Bone marrow (tissue), 2 donors: ENCODE data around the gene PRAMEF12.
"Not testable (repeated sequence)": the region's sequence is repeated elsewhere in the genome, so short reads cannot be mapped to it uniquely, and the experiment has no call there.

Experiments used
- DNase-seq, 2 donors: peaks; one replicate each; lab custom pipeline; 2025; lab: John Stamatoyannopoulos, UW

Gene PRAMEF12

DNA sequence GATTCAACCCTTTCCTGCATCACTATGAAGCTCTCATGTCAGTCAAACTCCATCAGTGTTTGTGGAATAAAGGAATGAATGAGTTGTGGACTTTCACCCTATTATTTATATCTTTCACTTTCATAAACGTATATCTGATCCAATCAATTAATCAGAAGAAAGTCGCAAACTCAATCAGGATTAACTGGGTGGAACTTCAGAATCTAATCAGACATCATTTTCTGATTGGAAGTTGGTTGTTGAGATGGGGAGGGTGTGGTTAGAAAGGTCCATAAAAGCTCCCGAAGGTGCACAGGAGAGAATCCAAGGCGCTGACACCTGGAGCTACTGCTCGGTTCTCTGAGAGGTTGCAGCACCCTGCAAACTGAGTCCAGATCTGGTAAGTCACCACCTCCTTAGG lies at the start of gene PRAMEF12:
Gene PRAMEF12, plus strand, starts transcription at position 301 of the 400 bp plus-strand sequence. CDS start 1,130 bp downstream, outside the sequence.
- DNase-seq: no peak

DNA sequence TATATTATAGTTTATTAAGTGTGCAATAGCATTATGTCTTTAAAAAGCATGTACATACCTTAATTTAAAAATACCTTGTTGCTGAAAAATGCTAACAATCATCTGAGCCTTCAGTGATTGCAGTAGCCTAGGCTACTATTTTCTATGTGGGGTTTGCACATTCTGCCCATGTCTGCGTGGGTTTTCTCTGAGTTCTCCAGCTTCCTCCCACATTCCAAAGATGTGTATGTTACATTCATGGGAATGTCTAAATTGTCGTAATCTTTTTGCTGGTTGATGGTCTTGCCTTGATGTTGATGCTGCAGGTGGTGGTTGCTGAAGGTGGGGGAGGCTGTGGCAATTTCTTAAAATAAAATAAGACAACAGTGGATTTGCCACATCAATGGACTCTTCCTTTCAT lies 45.1 kb upstream of the PRAMEF12 start:
- DNase-seq: no peak

- no peak for DNase-seq
These were observed 43.4 kb upstream of the PRAMEF12 start for GRCh38 chr1:12730156-12730555.

- not testable (repeated sequence) for DNase-seq
These were observed 42.5 kb upstream of the PRAMEF12 start for GRCh38 chr1:12731084-12731483.

DNA sequence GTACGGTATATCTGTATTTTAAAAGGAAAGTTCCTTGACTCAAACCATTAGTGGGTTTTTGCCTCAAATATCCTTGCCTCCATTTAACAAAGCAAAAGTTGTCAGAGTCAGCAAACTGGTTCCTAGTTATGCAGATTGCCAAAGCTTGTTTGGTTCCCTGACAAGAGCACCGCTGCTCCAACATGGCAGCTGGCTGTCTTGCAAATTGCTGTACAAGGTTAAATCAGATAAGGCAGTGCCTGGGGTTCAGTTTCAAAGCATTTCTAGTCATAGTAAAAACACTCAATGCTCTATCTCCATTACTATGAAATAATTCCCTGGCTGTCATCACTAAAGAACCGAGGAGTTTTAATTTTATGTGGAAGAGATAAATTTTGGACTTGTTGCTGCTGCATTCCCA lies 38.9 kb upstream of the PRAMEF12 start:
- no peak for DNase-seq

DNA sequence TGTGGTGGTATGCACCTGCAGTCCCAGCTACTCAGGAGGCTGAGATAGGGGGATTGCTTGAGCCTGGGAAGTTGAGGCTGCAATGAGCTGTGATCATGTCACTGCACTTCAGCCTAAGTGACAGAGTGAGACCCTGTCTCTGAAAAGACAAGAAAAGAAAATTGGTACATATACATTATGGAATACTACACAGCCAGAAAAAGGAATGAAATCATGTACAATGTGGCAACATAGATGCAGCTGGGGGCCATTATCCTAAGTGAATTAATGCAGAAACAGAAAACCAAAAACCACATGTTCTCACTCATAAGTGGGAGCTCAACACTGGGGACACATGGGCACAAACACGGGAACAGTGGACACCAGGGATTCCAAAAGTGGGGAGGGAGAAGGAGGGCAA lies 34.6 kb upstream of the PRAMEF12 start:
- no peak for DNase-seq

GRCh38 chr1:12739613-12740012 lies 33.9 kb upstream of the PRAMEF12 start:
- DNase-seq: no peak

DNA sequence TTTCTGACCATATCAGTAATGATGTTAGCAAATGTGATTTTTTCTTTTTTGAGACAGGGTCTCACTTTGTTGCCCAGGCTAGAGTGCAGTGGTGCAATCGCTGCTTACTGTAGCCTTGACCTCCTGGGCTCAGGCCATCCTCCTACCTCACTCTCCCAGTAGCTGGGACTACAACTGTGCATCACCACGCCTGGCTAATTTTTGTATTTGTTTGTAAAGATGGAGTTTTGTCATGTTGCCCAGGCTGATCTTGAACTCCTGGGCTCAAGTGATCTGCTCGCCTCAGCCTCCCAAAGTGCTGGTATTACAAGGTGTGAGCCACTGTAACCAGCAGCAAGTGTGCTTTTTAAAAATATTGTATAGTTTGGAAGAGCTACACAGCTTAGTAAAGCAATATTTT lies 31.6 kb upstream of the PRAMEF12 start:
- no peak for DNase-seq

DNA sequence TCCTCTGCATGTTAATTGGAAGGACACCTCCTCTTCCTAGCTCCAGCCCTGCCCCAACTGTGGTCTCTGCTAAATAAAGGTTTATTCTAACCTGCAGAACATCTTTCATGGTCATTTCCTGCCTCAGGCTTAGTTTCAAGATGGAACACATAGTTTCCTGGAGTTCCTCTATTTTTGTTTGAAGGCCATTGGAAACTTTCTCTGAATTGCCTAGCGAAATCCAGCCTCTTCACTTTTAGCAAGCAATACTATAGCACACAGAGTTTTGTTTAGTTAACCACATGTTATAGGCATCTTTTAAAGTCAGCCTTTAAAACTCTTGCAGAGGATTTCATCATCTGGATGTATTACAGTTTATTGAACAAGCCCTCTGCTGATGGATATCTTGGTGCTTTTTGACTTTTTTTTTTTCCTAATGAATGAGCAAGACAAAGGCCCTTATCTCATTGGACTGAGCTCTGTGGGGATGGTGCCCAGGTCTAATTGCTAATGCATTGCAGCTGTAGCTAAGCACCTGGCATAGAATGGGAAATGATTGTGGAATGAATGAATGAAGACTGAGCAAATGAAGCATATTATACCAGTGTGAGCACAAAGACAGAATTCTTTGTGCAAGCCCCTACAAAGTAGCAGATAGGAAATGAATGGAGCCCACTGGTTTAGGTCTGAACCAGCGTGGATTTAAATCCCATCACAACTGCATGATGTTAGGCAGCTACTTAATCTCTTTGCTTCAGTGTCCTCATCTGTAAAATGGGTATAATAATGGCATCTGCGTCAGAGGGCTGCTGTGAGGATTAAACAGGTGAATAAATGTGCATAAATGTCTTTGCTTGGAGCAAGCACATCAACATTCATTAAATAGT lies 28.2 kb upstream of the PRAMEF12 start:
- DNase-seq: no peak

DNA sequence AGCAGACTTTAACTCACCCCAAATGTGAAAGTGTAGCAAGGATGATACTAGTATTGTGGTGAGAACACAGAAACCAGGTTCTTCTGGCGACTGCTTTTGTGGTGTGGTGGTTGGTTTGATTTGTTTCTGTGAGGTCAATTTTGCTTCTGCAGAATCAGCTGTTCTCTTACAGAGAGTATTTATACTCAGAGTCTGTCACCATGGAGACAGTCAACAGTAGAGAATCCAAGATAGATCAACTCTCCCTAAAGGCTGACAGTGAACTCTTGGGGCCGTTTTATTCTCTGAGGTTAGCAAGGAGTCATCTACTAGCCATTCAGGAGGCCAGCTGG lies 27.6 kb upstream of the PRAMEF12 start, which contains the start of gene CFAP107:
Gene CFAP107, plus strand, starts transcription at position 209 of the 332 bp plus-strand sequence. CDS start 231 bp downstream, outside the sequence.
- no peak for DNase-seq

DNA sequence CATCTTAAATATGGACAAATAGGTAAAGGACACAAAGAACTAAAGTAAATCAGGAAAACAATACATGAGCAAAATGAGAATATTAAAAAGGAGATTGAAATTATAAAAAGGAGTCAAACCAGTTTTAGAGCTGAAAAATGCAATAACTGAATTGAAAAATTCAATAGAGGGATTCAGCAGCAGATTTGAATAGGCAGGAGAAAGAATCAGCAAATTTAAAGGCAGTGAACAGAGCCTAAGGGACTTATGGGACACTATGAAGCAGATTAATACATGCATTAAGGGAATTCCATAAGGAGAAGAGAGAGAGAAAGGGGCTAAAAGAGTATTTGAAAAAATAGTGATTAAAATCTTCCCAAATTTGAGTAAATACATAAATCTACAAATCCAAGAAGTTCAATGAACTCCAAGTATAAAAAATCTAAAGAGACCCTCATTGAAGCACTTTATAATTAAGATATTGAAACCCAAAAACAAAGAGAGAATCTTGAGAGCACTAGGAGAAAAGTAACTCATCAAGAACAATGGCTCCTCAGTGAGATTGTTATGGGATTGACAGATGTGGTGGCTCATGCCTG lies 24.7 kb upstream of the PRAMEF12 start:
- no peak for DNase-seq

- DNase-seq: no peak
These were observed 18.8 kb upstream of the PRAMEF12 start for GRCh38 chr1:12754738-12755137.

- DNase-seq: no peak
These were observed 17.3 kb upstream of the PRAMEF12 start for GRCh38 chr1:12756273-12756672.

GRCh38 chr1:12756768-12757413 lies 16.6 kb upstream of the PRAMEF12 start:
- no peak for DNase-seq

DNA sequence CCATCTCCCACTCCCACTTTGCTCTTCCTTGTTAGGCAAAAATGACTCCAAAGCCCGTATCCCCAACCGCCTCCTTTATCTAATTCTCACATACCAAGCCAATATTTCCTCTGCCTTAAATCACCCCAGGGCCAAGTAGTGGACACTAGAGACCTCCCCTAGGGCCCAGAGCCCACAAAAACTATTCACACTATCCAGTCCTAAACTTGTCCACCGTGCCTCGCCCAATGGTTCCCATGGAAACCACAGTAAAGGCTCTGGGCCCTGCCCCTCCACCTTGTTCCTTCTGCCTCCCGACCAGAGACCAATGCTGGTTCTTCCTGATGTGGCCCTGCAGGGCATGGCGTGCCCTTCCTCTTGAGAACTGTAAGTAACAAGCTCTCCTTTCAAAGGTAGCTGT lies 15.7 kb upstream of the PRAMEF12 start:
- no peak for DNase-seq

- DNase-seq: no peak
These were observed 13.2 kb upstream of the PRAMEF12 start for GRCh38 chr1:12760256-12760795.

DNA sequence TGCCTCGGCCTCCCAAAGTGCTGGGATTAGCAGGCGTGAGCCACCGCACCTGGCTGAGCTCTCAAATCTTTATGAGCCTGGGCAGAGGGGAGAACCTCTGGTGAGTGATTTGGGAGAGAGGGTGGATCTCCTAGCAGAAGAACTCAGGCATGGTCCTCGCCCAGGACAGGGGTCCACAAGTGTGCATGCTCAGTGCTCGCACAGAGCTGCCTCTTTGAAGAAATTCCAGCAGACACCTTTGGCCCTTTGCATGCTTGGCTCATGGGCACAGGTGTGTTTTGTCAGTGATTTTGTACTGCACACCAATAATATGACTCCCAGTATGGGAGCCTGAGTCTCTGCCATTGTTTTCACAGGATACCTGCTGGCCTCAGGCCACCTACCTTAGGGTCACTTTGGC lies 11.8 kb upstream of the PRAMEF12 start:
- no peak for DNase-seq

DNA sequence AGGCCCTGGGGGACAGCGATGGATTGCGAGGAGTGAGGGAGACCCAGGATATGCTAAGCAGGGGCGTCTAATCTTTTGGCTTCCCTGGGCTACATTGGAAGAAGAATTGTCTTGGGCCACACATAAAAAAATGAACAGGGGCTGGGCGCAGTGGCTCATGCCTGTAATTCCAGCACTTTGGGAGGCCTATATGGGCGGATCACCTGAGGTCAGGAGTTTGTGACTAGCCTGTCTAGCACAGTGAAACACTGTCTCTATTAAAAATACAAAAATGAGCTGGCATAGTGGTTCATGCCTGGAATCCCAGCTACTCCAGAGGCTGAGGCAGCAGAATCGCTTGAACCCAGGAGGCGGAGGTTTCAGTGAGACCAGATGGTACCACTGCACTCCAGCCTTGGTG lies 10.8 kb upstream of the PRAMEF12 start:
- DNase-seq: no peak

DNA sequence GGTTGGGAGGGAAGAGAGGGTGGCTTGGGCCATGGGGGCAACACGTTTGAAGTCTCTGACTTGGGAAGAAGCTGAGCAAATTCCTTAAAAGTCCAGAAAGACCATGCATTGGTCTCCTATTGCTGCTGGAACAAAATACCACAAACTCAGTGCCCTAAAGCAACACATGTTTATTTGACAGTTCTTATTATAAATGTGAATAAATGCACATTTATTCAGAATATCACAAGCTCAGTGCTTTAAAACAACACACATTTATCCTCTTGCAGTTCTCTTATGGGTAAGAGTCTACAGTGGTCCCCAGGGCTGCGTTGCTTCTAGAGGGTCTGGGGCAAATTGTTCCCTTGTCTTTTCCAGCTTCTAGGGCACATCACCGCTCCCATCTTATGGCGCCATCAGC lies 10.1 kb upstream of the PRAMEF12 start:
- DNase-seq: no peak

GRCh38 chr1:12764016-12764415 lies 9.5 kb upstream of the PRAMEF12 start:
- no peak for DNase-seq

GRCh38 chr1:12769031-12769430 lies 4.5 kb upstream of the PRAMEF12 start:
- no peak for DNase-seq

GRCh38 chr1:12769976-12770505 lies 3.5 kb upstream of the PRAMEF12 start:
- DNase-seq: no peak

- no peak for DNase-seq
These were observed 2.9 kb upstream of the PRAMEF12 start for GRCh38 chr1:12770620-12771019.
